Activated T-helper 1 cell treated with Interleukin-2 at 50 U/mL for 16 hours (primary cell): ENCODE measurements around the gene KCNK15.
"Not testable (repeated sequence)": the region's sequence is repeated elsewhere in the genome, so short reads cannot be mapped to it uniquely, and the experiment has no call there.

Source experiments
- DNase-seq: peaks from one replicate; pipeline ENCODE4 v3.0.0-alpha.2; 2020; ENCODE audit warnings: low read depth

KCNK15 gene

DNA sequence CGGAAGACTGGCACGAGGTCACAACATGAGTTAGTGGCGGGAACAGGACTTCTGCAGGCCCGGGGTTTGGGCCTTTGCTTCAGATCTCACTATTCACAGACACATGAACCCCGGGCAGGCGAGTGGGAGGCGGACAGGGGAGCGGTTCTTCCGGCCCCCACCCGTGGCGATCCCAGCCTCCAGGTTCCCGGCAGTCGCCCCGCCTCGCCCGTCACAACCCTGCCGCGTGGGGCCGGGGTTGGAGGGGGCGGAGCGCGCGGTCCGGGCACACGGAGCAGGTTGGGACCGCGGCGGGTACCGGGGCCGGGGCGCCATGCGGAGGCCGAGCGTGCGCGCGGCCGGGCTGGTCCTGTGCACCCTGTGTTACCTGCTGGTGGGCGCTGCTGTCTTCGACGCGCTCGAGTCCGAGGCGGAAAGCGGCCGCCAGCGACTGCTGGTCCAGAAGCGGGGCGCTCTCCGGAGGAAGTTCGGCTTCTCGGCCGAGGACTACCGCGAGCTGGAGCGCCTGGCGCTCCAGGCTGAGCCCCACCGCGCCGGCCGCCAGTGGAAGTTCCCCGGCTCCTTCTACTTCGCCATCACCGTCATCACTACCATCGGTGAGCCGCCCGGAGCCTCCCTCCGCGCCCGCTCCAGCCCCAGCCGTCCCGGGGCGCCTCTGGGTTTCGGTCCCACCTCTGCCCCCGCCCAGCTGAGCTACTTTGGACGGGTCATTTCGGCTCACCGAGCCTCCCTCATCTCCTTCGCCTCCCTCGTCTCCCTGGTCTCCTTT lies at the start of gene KCNK15:
Gene KCNK15, plus strand, starts transcription at position 268 of the 769 bp plus-strand sequence. Its CDS starts 46 bp downstream, at position 314.
- no peak for DNase-seq

GRCh38 chr20:44696315-44696714 lies 49.4 kb upstream of the KCNK15 start:
- DNase-seq, result no peak

- DNase-seq, result not testable (repeated sequence)
Observed at GRCh38 chr20:44697041-44697440, 48.6 kb upstream of the KCNK15 start.

- no peak for DNase-seq
Observed at GRCh38 chr20:44698351-44698750, 47.3 kb upstream of the KCNK15 start.

DNA sequence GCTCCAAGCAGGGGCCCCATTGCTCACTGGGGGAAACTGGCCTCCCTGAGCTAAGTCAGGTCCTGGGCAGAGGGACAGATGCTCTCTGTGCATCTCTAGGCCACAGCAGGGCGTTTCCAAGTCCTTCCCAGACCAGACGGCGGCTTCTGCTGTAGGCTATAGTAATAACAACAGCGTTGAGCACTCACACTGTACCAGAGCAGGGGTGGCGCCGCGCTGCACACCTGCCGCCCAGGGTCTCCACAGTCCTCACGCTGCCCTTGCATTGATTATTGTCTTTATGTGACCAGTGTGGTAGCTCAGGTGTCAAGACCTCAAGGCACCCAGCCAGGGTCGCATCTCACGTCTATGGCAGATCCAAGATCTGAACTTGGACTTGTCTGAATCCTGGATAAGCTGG lies 45.4 kb upstream of the KCNK15 start:
- DNase-seq, result no peak

DNA sequence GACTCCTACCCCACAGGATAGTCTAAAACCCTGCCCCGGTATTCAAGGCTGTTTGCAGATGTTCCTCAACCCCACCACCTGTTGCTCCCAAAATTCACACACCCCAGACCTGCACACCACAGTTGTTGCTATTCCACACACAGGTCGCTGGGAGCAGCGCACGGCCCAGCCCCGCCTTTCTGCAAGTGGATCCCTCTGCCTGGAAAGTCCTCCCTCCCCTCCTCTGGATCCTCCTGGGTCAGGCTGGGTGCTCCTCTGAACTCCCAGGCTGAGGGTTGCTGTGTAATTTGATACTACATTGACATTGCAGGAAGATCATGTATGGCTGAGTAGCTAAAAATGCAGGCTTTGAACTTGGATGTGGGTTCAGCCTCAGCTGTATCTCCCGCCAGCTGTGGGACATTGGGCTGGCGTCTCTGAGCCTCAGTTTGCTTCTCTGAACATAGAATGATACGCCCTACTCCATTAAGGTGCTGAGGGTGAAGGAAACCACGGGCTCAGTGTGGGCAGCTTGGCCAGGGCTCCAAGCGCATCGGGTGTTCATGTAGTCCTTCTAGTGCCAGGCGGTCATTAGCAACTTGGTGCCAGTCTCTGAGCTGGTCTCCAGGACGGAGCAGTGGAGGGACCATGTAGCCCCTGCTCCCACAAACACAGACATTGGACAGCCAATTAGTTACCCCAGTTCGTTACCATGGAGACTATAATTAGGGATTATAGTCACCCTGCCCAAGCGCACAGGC lies 44.4 kb upstream of the KCNK15 start:
- no peak for DNase-seq

GRCh38 chr20:44701858-44702256 lies 43.8 kb upstream of the KCNK15 start:
- no peak for DNase-seq

- no peak for DNase-seq
Observed at GRCh38 chr20:44702776-44703175, 42.9 kb upstream of the KCNK15 start.

DNA sequence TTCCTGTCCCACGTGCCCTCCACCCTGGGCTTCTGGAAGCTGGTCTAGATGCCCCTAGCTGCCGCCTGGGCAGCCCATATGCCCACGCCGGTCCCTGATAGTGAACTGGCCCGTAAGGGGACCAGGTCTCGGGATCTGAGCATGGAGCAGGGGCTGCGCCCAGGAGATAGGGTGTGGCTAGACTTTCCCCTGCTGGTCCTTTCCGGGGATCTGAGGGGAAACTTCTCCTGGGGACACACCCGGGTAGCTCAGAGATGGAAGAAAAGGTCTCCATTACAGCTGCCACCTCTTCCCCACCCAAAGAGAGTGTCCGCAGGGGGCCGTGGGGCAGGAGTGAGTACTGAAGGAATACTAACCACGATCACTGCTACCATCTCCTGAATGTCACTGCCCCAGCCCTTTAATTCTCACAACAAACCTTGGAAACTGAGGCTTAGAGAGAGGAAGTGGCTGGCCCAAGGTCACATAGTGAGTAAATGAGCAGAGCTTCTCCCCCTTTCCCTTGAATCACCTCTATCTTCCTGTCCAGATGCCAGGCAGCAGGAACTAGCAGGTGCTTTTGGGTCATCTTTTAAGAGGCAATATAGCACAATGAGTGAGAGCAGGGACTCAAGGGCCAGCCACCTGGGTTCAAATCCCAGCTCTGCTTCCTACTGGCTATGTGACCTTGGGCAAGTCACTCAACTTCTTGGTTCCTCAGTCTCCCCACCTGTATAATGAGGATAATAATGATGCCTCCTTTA lies 42.3 kb upstream of the KCNK15 start:
- DNase-seq, result no peak

- DNase-seq, result no peak
Observed at GRCh38 chr20:44703956-44704488, 41.6 kb upstream of the KCNK15 start.

DNA sequence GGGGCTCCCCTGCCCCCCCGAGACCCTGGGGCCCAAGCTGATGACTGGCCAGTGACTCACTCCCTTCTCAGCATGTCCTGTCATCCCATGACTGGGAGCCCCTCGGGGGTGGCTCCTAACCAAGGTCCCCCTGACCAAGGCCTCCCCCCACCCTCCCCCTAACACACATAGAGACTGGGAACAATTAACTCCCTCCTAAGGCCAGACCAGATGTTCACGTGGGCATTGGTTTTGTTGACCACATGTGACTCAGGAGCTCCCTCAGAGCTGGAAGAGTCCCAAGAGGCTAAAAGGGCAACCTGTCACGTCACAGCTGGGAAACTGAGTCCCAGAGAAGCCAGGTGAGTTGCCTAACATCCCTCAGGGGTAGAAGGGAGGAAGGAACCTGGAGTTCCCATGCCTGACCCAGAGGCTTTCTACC lies 41.1 kb upstream of the KCNK15 start:
- DNase-seq, result no peak

- no peak for DNase-seq
Observed at GRCh38 chr20:44705364-44706094, 40.1 kb upstream of the KCNK15 start.

GRCh38 chr20:44706301-44707017 lies 39.2 kb upstream of the KCNK15 start:
- DNase-seq, result no peak

- no peak for DNase-seq
Observed at GRCh38 chr20:44707018-44707579, 38.6 kb upstream of the KCNK15 start.

DNA sequence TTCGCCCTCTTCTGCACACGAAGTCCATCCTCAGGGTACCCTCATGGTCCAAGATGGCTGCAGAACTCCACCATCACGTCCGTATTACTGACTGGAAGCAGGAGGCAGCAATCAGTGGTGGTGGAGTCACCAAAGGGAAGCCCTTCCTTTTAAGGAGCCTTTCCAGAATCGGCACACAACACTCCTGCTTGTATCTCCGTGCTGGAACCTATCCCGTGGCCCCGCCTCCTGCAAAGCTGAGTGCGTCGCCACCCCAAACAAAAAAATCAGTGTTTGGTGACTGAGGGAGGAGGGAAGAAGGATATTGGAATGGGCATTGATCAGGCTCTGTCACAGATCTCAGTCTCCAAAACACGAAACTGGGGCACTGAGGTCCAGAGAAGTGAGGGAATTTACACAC lies 36.3 kb upstream of the KCNK15 start:
- no peak for DNase-seq

DNA sequence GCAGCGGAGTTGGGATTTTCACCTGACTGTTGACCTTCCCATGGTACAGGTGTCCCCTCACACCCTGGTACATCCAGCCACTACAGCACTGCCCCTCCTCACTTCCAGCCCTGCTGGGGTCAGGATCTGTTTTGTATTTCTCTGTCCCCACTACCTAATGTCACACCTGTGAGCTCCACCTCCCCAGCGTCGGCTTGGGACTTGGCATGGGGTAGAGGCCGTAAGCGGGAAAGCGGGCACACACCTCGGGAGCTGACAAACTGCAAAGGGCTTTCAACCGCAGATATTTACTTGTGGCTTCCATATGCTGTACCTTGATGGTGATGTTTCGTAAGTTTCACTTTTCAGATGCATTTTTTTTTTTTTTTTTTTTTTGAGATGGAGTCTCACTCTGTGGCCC lies 35.9 kb upstream of the KCNK15 start:
- no peak for DNase-seq

- DNase-seq, result no peak
Observed at GRCh38 chr20:44711237-44711636, 34.4 kb upstream of the KCNK15 start.

- no peak for DNase-seq
Observed at GRCh38 chr20:44714102-44714700, 31.5 kb upstream of the KCNK15 start.

- no peak for DNase-seq
Observed at GRCh38 chr20:44714701-44715498, 30.8 kb upstream of the KCNK15 start, which contains the start of gene CCN5. CCN5 (plus strand) TSS chr20:44715369; CDS start chr20:44715391, 22 bp downstream.
